Mesenchymal stem cell (in vitro differentiated cells and primary cell): Measurements from ENCODE around the gene TBC1D21.
A peak's percentile ranks its signal among the peaks of the same experiment; 100 is the strongest.

Source experiments
- DNase-seq: peaks from one replicate; pipeline ENCODE4 v3.0.0-alpha.2; 2013
- H2AFZ ChIP-seq: one replicate; pipeline ENCODE4 v1.6.1; 2013; ENCODE audit warnings: low read depth, mild to moderate bottlenecking, control low read depth, inconsistent platforms, low read length, moderate library complexity
- H2AK5ac ChIP-seq: 2 replicates; pipeline ENCODE4 v1.6.1; 2013; ENCODE audit warnings: low read length, moderate library complexity, mild to moderate bottlenecking, inconsistent platforms; ENCODE audit not compliant: severe bottlenecking
- H2BK120ac ChIP-seq: one replicate; pipeline ENCODE4 v1.6.1; 2013; ENCODE audit warnings: low read depth, mild to moderate bottlenecking, inconsistent platforms, low read length, moderate library complexity
- H2BK12ac ChIP-seq, 2 experiments: one replicate each; pipeline ENCODE4 v1.6.1; 2013; ENCODE audit warnings: inconsistent platforms in 2 of 2, low read length in 2 of 2, mild to moderate bottlenecking in 2 of 2, moderate library complexity in 2 of 2, control low read depth in 1 of 2
- H2BK15ac ChIP-seq: one replicate; pipeline ENCODE4 v1.6.1; 2013; ENCODE audit warnings: mild to moderate bottlenecking, low read depth, inconsistent platforms; ENCODE audit not compliant: poor library complexity, severe bottlenecking
- H2BK5ac ChIP-seq: 2 replicates; pipeline ENCODE4 v1.6.1; 2013; ENCODE audit warnings: low read depth, mild to moderate bottlenecking, low read length, control low read depth, inconsistent platforms; ENCODE audit not compliant: poor library complexity, severe bottlenecking
- H3K14ac ChIP-seq, 2 experiments: one replicate each; pipeline ENCODE4 v1.6.1; 2013; ENCODE audit warnings: inconsistent platforms in 2 of 2, low read length in 2 of 2, control low read depth in 1 of 2, mild to moderate bottlenecking in 1 of 2, moderate library complexity in 1 of 2
- H3K18ac ChIP-seq, 2 experiments: one replicate each; pipeline ENCODE4 v1.6.1; 2013; ENCODE audit warnings: inconsistent platforms in 2 of 2, low read length in 2 of 2, control low read depth in 1 of 2, low read depth in 1 of 2, mild to moderate bottlenecking in 1 of 2
- H3K23ac ChIP-seq, 2 experiments: one replicate each; pipeline ENCODE4 v1.6.1; 2013; ENCODE audit warnings: inconsistent platforms in 2 of 2, low read length in 2 of 2, mild to moderate bottlenecking in 2 of 2, moderate library complexity in 2 of 2, control low read depth in 1 of 2
- H3K27ac ChIP-seq: 2 replicates; pipeline ENCODE4 v1.5.1; 2013; ENCODE audit warnings: mild to moderate bottlenecking, moderate library complexity, low read length, control low read depth, inconsistent platforms; ENCODE audit not compliant: poor library complexity, severe bottlenecking
- H3K27me3 ChIP-seq, 2 experiments: 2 replicates each; pipeline versions ENCODE4 v1.6.1 to v1.7.0; 2013; ENCODE audit warnings: low read length in 2 of 2, mild to moderate bottlenecking in 2 of 2, moderate library complexity in 2 of 2, control low read depth in 1 of 2, inconsistent platforms in 1 of 2; ENCODE audit not compliant: control insufficient read depth in 1 of 2, insufficient read depth in 1 of 2
- H3K36me3 ChIP-seq, 2 experiments: 2 replicates each; pipeline versions ENCODE4 v1.6.1 to v1.7.0; 2013; ENCODE audit warnings: low read length in 2 of 2, control low read depth in 1 of 2, inconsistent platforms in 1 of 2, low read depth in 1 of 2, mild to moderate bottlenecking in 1 of 2; ENCODE audit not compliant: insufficient read depth in 2 of 2, control insufficient read depth in 1 of 2
- H3K4ac ChIP-seq, 2 experiments: one replicate each; pipeline ENCODE4 v1.6.1; 2013; ENCODE audit warnings: inconsistent platforms in 2 of 2, low read length in 2 of 2, mild to moderate bottlenecking in 2 of 2, moderate library complexity in 2 of 2, control low read depth in 1 of 2, low read depth in 1 of 2
- H3K4me1 ChIP-seq: 2 replicates; pipeline ENCODE4 v1.6.1; 2013; ENCODE audit warnings: low read depth, low read length, control low read depth; ENCODE audit not compliant: control insufficient read depth, insufficient read depth
- H3K4me2 ChIP-seq: 2 replicates; pipeline ENCODE4 v1.6.1; 2013; ENCODE audit warnings: low read length, mild to moderate bottlenecking, inconsistent platforms; ENCODE audit not compliant: poor library complexity, severe bottlenecking
- H3K4me3 ChIP-seq, 2 experiments: 2 replicates each; pipeline versions ENCODE4 v1.5.1 to v1.7.0; 2013; ENCODE audit warnings: low read length in 2 of 2, mild to moderate bottlenecking in 2 of 2, control low read depth in 1 of 2, low read depth in 1 of 2; ENCODE audit not compliant: insufficient read depth in 1 of 2
- H3K79me1 ChIP-seq: replicated peaks from 2 replicates; pipeline ENCODE4 v1.6.1; 2013; ENCODE audit warnings: mild to moderate bottlenecking, control low read depth, low read length, inconsistent platforms; ENCODE audit not compliant: poor library complexity, severe bottlenecking
- H3K9ac ChIP-seq: 2 replicates; pipeline ENCODE4 v1.7.0; 2013; ENCODE audit warnings: mild to moderate bottlenecking, low read length, moderate library complexity
- H3K9me3 ChIP-seq: 2 replicates; pipeline ENCODE4 v1.7.0; 2013; ENCODE audit warnings: mild to moderate bottlenecking, low read length; ENCODE audit not compliant: control insufficient read depth
- H4K8ac ChIP-seq: one replicate; pipeline ENCODE4 v1.6.1; 2013; ENCODE audit warnings: inconsistent platforms, mild to moderate bottlenecking, low read length, moderate library complexity
- H4K91ac ChIP-seq: one replicate; pipeline ENCODE4 v1.6.1; 2013; ENCODE audit warnings: mild to moderate bottlenecking, low read length, inconsistent platforms
- WGBS: methylation state at CpG from one replicate; pipeline ENCODE4 v1.1.7; 2013; ENCODE audit warnings: mixed read lengths; 5-methylcytosine and 5-hydroxymethylcytosine counted together

Gene TBC1D21

GRCh38 chr15:73922186-73923151 lies 49.1 kb downstream of the TBC1D21 start:
- Histone ChIP-seq H2BK12ac (peak overlapping the region; percentile 94 to 98), H3K27ac (peak overlapping the region; percentile 95), H2AK5ac (peak overlapping the region; percentile 91), H3K36me3 (peaks cover 10 to 17% of the 10 kb centered on the region in 2 experiments), H3K23ac (peak overlapping the region in 1 of 2 experiments; percentile 47), H3K4ac (peak overlapping the region; percentile 92 to 95), H3K4me3 (peak overlapping the region in 1 of 2 experiments; percentile 48), H2BK15ac (peak overlapping the region; percentile 98), H3K27me3 (no peaks in the 10 kb centered on the region), H3K79me1 (peaks cover 23% of the 10 kb centered on the region), H2BK5ac (peak overlapping the region; percentile 85), H3K4me2 (peak overlapping the region; percentile 56), H2BK120ac (peak overlapping the region; percentile 97), H2AFZ (peak overlapping the region; percentile 46), H3K9ac (peak overlapping the region; percentile 90), H3K9me3 (no peaks in the 10 kb centered on the region), H4K91ac (peak overlapping the region; percentile 98), H3K4me1 (peaks cover 44% of the 10 kb centered on the region), H4K8ac (peak overlapping the region; percentile 100), H3K18ac (peak overlapping the region; percentile 67 to 92), H3K14ac (peak overlapping the region in 1 of 2 experiments; percentile 85)
- 18% methylated on average over 15 of the region's 19 CpGs for whole genome bisulfite sequencing
- DNase-seq = peak; percentile 82

- no peaks in the 10 kb centered on the region for H3K9me3 ChIP-seq
- peak overlapping the region in 1 of 2 experiments; percentile 48 for H3K4me3 ChIP-seq
- peak overlapping the region; percentile 79 for H2AK5ac ChIP-seq
- H2BK5ac ChIP-seq = peak overlapping the region; percentile 85
- peak overlapping the region; percentile 90 for H3K9ac ChIP-seq
- H3K23ac ChIP-seq = peak overlapping the region in 1 of 2 experiments; percentile 47
- peak overlapping the region in 1 of 2 experiments; percentile 50 for H3K14ac ChIP-seq
- peak overlapping the region; percentile 100 for H4K8ac ChIP-seq
- DNase-seq = no peak
- peak overlapping the region; percentile 81 to 98 for H2BK12ac ChIP-seq
- H3K27me3 ChIP-seq = no peaks in the 10 kb centered on the region
- H3K4me2 ChIP-seq = peak overlapping the region; percentile 56
- H3K4me1 ChIP-seq = peaks cover 44% of the 10 kb centered on the region
- WGBS = 60% methylated on average over 7 of the region's 7 CpGs
- H3K79me1 ChIP-seq = peaks cover 20% of the 10 kb centered on the region
- H2AFZ ChIP-seq = peak overlapping the region; percentile 43
- H4K91ac ChIP-seq = peak overlapping the region; percentile 98
- peak overlapping the region; percentile 92 to 95 for H3K4ac ChIP-seq
- peak overlapping the region; percentile 95 for H3K27ac ChIP-seq
- H2BK120ac ChIP-seq = peak overlapping the region; percentile 97
- H2BK15ac ChIP-seq = peak overlapping the region; percentile 94
- peaks cover 8 to 14% of the 10 kb centered on the region in 2 experiments for H3K36me3 ChIP-seq
- peak overlapping the region; percentile 67 to 92 for H3K18ac ChIP-seq
These were observed 49.8 kb downstream of the TBC1D21 start for GRCh38 chr15:73923156-73923487.

- Histone ChIP-seq H3K4me1 (peaks cover 44% of the 10 kb centered on the region), H2BK5ac (peak overlapping the region; percentile 85), H2AK5ac (peak overlapping the region; percentile 79), H3K9me3 (no peaks in the 10 kb centered on the region), H3K79me1 (peaks cover 19% of the 10 kb centered on the region), H2AFZ (no peak overlapping the region), H3K36me3 (peaks cover 8 to 9% of the 10 kb centered on the region in 2 experiments), H3K27me3 (no peaks in the 10 kb centered on the region), H3K4ac (peak overlapping the region; percentile 92 to 95), H4K8ac (peak overlapping the region; percentile 100), H3K14ac (peak overlapping the region in 1 of 2 experiments; percentile 94), H2BK120ac (peak overlapping the region; percentile 97), H3K27ac (peak overlapping the region; percentile 95), H2BK15ac (peak overlapping the region; percentile 94), H3K18ac (peak overlapping the region; percentile 67 to 92), H3K4me2 (peak overlapping the region; percentile 30), H3K9ac (peak overlapping the region; percentile 90), H4K91ac (peak overlapping the region; percentile 98), H3K23ac (peak overlapping the region in 1 of 2 experiments; percentile 67), H3K4me3 (peak overlapping the region in 1 of 2 experiments; percentile 42), H2BK12ac (peak overlapping the region; percentile 81 to 98)
- DNase-seq = no peak
- 79% methylated on average over 6 of the region's 6 CpGs for WGBS
These were observed 50.3 kb downstream of the TBC1D21 start for GRCh38 chr15:73923488-73924164.
